Caco-2 (cell line): ENCODE data around the gene SLC6A18. TPM values are rescaled to one million over a fixed set of nuclear protein-coding genes. Genes with fewer than 3 reads are reported as not detected.

Experiments used
- BruUV-seq: library from RNA; stranded (reverse); fragments of 400-500 nt; replicated peaks from 2 replicates; lab custom pipeline; 2021; lab: Mats Ljungman, UMichigan
- CTCF ChIA-PET: fragments of 300-600 bp; sonication (Branson Sonifier 250); formaldehyde crosslinking; loops from one replicate; lab custom pipeline; 2022; ENCODE audit warnings: antibody characterized with exemption; lab: Charles Lee
- POLR2A ChIA-PET: fragments of 300-600 bp; sonication (Branson Sonifier 250); formaldehyde crosslinking; loops from one replicate; lab custom pipeline; 2022; ENCODE audit warnings: antibody characterized with exemption; lab: Charles Lee
- DNase-seq, 2 experiments: peaks; one replicate each; pipeline versions ENCODE4 v3.0.0 to v3.0.0-alpha.2; 2020 to 2022
- H3K27me3 ChIP-seq: replicated peaks from 2 replicates; pipeline ENCODE4 v1.6.0; 2011; ENCODE audit warnings: low read length; ENCODE audit not compliant: control insufficient read depth, insufficient read depth
- H3K36me3 ChIP-seq: 2 replicates; pipeline ENCODE4 v1.5.1; 2011; ENCODE audit warnings: low read length; ENCODE audit not compliant: control insufficient read depth, insufficient read depth
- H3K4me1 ChIP-seq: fragments of 250-450 bp; sonication (Bioruptor Pico); 2 replicates; pipeline ENCODE4 v1.5.1; 2020; ENCODE audit warnings: mild to moderate bottlenecking
- H3K4me3 ChIP-seq: 2 replicates; pipeline ENCODE4 v1.5.1; 2011; ENCODE audit warnings: low read depth, mild to moderate bottlenecking, control low read depth, low read length
- H3K9me3 ChIP-seq: fragments of 250-450 bp; sonication (Bioruptor Pico); 2 replicates; pipeline ENCODE4 v1.5.1; 2020; ENCODE audit warnings: mild to moderate bottlenecking, moderate library complexity
- H3K27ac Mint-ChIP-seq: one replicate; pipeline ENCODE4 v1.8.0; 2022; ENCODE audit warnings: mixed read lengths; ENCODE audit not compliant: unreplicated experiment
- H3K27me3 Mint-ChIP-seq: one replicate; pipeline ENCODE4 v1.8.0; 2022; ENCODE audit warnings: mixed read lengths; ENCODE audit not compliant: insufficient read depth, unreplicated experiment
- H3K36me3 Mint-ChIP-seq: one replicate; pipeline ENCODE4 v1.8.0; 2022; ENCODE audit warnings: mild to moderate bottlenecking, mixed read lengths; ENCODE audit not compliant: insufficient read depth, unreplicated experiment
- H3K4me1 Mint-ChIP-seq: one replicate; pipeline ENCODE4 v1.8.0; 2022; ENCODE audit warnings: low read depth, mixed read lengths; ENCODE audit not compliant: unreplicated experiment
- H3K4me3 Mint-ChIP-seq: one replicate; pipeline ENCODE4 v1.8.0; 2022; ENCODE audit warnings: mild to moderate bottlenecking, moderate library complexity, mixed read lengths; ENCODE audit not compliant: unreplicated experiment
- H3K9me3 Mint-ChIP-seq: one replicate; pipeline ENCODE4 v1.8.0; 2022; ENCODE audit warnings: mixed read lengths; ENCODE audit not compliant: unreplicated experiment
- intact Hi-C: fragments of 100-400 bp; cut with micrococcal nuclease; formaldehyde crosslinking; loops from one replicate; pipeline ENCODE4 v1.10.0; 2022; ENCODE audit not compliant: unreplicated experiment
- total RNA-seq: library from RNA; stranded (reverse); gene quantifications from 2 replicates; pipeline ENCODE4 v1.2.3, GENCODE V29; 2022
- TF ChIP-seq, protein P1 (sequence below), 2 experiments: fragments of 200-600 bp in 1 of 2; IDR thresholded peaks; 1 replicate in 1 of 2; 2 replicates in 1 of 2; pipeline versions ENCODE4 v1.5.1 to v1.8.0; 2011 to 2022; ENCODE audit warnings: antibody characterized with exemption in 1 of 2, control low read depth in 1 of 2, inconsistent platforms in 1 of 2, low read depth in 1 of 2, low read length in 1 of 2, mild to moderate bottlenecking in 1 of 2, moderate library complexity in 1 of 2; ENCODE audit not compliant: insufficient read depth in 1 of 2, severe bottlenecking in 1 of 2, unreplicated experiment in 1 of 2

The SLC6A18 gene
- total RNA-seq, 1 experiment from 2014 or later, result not detected

DNA sequence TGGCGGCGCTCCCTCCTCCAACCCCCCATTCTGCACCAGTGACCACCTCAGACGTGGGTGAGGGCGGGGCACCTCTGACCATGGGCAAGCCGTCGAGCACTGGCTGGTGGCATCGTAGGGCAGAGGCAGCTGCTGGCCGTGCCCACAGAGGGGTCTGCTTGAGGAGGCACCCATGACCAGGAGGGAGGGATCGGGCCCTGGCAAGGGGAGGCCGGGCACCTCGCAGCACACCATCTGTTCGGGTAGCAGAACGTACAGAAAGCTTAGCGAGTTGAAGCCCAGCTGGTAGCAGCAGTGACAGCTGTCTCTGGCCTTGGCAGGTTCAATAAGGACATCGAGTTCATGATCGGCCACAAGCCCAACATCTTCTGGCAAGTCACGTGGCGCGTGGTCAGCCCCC lies 4.3 kb upstream of the SLC6A18 start:
- H3K27ac Mint-ChIP-seq, result no peak overlapping the region
- H3K9me3 Mint-ChIP-seq, result no peaks in the 10 kb centered on the region
- H3K27me3 ChIP-seq, result no peaks in the 10 kb centered on the region

DNA sequence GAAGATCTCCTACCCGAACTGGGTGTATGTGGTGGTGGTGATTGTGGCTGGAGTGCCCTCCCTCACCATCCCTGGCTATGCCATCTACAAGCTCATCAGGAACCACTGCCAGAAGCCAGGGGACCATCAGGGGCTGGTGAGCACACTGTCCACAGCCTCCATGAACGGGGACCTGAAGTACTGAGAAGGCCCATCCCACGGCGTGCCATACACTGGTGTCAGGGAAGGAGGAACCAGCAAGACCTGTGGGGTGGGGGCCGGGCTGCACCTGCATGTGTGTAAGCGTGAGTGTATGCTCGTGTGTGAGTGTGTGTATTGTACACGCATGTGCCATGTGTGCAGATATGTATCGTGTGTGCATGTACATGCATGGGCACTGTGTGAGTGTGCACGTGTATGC lies 3.5 kb upstream of the SLC6A18 start:
- H3K9me3 Mint-ChIP-seq, result no peaks in the 10 kb centered on the region
- intact Hi-C loops, result no loop called here
- ChIA-PET CTCF (no interaction called here), POLR2A (no interaction called here)
- H3K4me1 Mint-ChIP-seq, result no peaks in the 10 kb centered on the region
- TF ChIP-seq, protein P1, sequence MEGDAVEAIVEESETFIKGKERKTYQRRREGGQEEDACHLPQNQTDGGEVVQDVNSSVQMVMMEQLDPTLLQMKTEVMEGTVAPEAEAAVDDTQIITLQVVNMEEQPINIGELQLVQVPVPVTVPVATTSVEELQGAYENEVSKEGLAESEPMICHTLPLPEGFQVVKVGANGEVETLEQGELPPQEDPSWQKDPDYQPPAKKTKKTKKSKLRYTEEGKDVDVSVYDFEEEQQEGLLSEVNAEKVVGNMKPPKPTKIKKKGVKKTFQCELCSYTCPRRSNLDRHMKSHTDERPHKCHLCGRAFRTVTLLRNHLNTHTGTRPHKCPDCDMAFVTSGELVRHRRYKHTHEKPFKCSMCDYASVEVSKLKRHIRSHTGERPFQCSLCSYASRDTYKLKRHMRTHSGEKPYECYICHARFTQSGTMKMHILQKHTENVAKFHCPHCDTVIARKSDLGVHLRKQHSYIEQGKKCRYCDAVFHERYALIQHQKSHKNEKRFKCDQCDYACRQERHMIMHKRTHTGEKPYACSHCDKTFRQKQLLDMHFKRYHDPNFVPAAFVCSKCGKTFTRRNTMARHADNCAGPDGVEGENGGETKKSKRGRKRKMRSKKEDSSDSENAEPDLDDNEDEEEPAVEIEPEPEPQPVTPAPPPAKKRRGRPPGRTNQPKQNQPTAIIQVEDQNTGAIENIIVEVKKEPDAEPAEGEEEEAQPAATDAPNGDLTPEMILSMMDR (IDR thresholded peaks at IDR 0.05; ENCODE audit: insufficient read depth in 1 of 2, low read depth in 1 of 2, low read length in 1 of 2, severe bottlenecking in 1 of 2, unreplicated experiment in 1 of 2), result no peak
- Histone ChIP-seq H3K4me1 (no peaks in the 10 kb centered on the region), H3K36me3 (no peaks in the 10 kb centered on the region), H3K4me3 (no peak overlapping the region), H3K27me3 (no peaks in the 10 kb centered on the region), H3K9me3 (no peaks in the 10 kb centered on the region)
- BruUV-seq, result no TSS peak
- no peak for DNase-seq
- no peak overlapping the region for H3K4me3 Mint-ChIP-seq
- peaks cover 3% of the 10 kb centered on the region for H3K27me3 Mint-ChIP-seq
- H3K27ac Mint-ChIP-seq, result no peak overlapping the region
- peaks cover 4% of the 10 kb centered on the region for H3K36me3 Mint-ChIP-seq

More for the DNA sequence above, 4.3 kb upstream of the SLC6A18 start:
- H3K36me3 Mint-ChIP-seq, result no peaks in the 10 kb centered on the region
- intact Hi-C loops, result no loop called here
- H3K4me3 Mint-ChIP-seq, result no peak overlapping the region
- H3K9me3 ChIP-seq, result no peaks in the 10 kb centered on the region
- ChIA-PET POLR2A (no interaction called here), CTCF (no interaction called here)
- no peaks in the 10 kb centered on the region for H3K36me3 ChIP-seq
- no TSS peak for BruUV-seq
- TF ChIP-seq, protein P1 (IDR thresholded peaks at IDR 0.05; ENCODE audit: insufficient read depth in 1 of 2, low read depth in 1 of 2, low read length in 1 of 2, severe bottlenecking in 1 of 2, unreplicated experiment in 1 of 2), result no peak
- no peak overlapping the region for H3K4me3 ChIP-seq
- peaks cover under 1% of the 10 kb centered on the region for H3K27me3 Mint-ChIP-seq
- no peak for DNase-seq
- no peaks in the 10 kb centered on the region for H3K4me1 ChIP-seq
- H3K4me1 Mint-ChIP-seq, result no peaks in the 10 kb centered on the region

GRCh38 chr5:1222147-1222546 lies 3.0 kb upstream of the SLC6A18 start:
- H3K4me1 Mint-ChIP-seq, result no peaks in the 10 kb centered on the region
- Histone ChIP-seq H3K36me3 (no peaks in the 10 kb centered on the region), H3K4me3 (no peak overlapping the region), H3K4me1 (no peaks in the 10 kb centered on the region), H3K9me3 (no peaks in the 10 kb centered on the region), H3K27me3 (no peaks in the 10 kb centered on the region)
- no peak overlapping the region for H3K4me3 Mint-ChIP-seq
- DNase-seq, result no peak
- CTCF ChIA-PET, result no interaction called here
- intact Hi-C loops, result no loop called here
- TF ChIP-seq, protein P1 (IDR thresholded peaks at IDR 0.05; ENCODE audit: insufficient read depth in 1 of 2, low read depth in 1 of 2, low read length in 1 of 2, severe bottlenecking in 1 of 2, unreplicated experiment in 1 of 2), result no peak
- H3K27ac Mint-ChIP-seq, result no peak overlapping the region
- no peaks in the 10 kb centered on the region for H3K9me3 Mint-ChIP-seq
- BruUV-seq, result no TSS peak
- H3K27me3 Mint-ChIP-seq, result peaks cover 3% of the 10 kb centered on the region
- POLR2A ChIA-PET, result no interaction called here
- peaks cover 4% of the 10 kb centered on the region for H3K36me3 Mint-ChIP-seq
